ENCODE measurements around the gene PTGIS. TPM values are rescaled to one million over a fixed set of nuclear protein-coding genes. Genes with fewer than 3 reads are reported as not detected.

Gene PTGIS
- total and polyA plus RNA-seq, 2 donors (not counting 1 experiment from before 2014, with no cell fraction given), result not detected

DNA sequence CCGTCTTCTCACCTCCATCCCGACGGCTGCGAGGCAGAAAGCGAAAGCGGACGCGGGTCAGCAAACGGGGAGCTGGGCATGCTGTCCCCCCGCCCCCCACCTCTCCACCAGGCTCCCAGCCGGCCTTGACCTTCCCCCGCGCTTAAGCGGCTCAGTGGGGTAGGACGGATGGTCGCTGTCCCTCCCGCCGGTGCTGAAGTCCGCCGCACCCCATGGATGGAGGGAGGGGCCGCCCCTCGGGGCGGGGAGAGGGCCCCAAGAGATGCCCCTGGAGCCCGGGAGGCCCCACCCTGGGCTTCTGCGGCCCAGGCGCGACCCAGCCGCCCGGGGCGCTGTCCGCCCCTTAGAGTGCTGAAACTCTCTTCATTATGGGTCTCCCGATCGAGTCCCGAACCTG, 85.3 kb downstream of the PTGIS start, which contains the start of gene KCNB1:
Gene KCNB1, minus strand, starts transcription at position 48 of the 397 bp plus-strand sequence. CDS start 188 bp downstream, outside the sequence.
- ChIA-PET CTCF (no interaction called here), POLR2A (no interaction called here)
- Histone ChIP-seq H3K4me3 (ENCODE audit: control extremely low read depth in 1 of 5, extremely low read depth in 1 of 5, insufficient read depth in 1 of 5, low read depth in 2 of 5, low read length in 4 of 5) (no peak within 1 kb of the TSS), H3K4me2 (replicated peaks; ENCODE audit: low read depth, low read length, poor library complexity, severe bottlenecking) (peak within 1 kb of the TSS; percentile 74), H3K36me3 (replicated peaks in 1 of 2; ENCODE audit: control extremely low read depth in 1 of 2, control insufficient read depth in 1 of 2, extremely low read depth in 1 of 2, insufficient read depth in 2 of 2, low read length in 1 of 2) (no peaks in the 10 kb centered on the region), H2AFZ (ENCODE audit: insufficient read depth, low read depth, low read length, poor library complexity, severe bottlenecking) (no peak within 1 kb of the TSS), H3K27ac (ENCODE audit: low read length in 2 of 2) (no peak within 1 kb of the TSS), H3K79me2 (ENCODE audit: control insufficient read depth, insufficient read depth, low read length) (no peaks in the 10 kb centered on the region), H3K27me3 (replicated peaks in 1 of 4; ENCODE audit: control extremely low read depth in 1 of 4, control insufficient read depth in 3 of 4, insufficient read depth in 4 of 4, low read length in 3 of 4) (peaks cover 0 to 52% (median 30%) of the 10 kb centered on the region in 4 experiments), H3K9ac (ENCODE audit: low read length) (no peak within 1 kb of the TSS), H3K4me1 (ENCODE audit: control insufficient read depth in 2 of 2, insufficient read depth in 2 of 2, low read length in 2 of 2) (peaks cover 9 to 10% of the 10 kb centered on the region in 2 donors), H4K20me1 (ENCODE audit: control insufficient read depth, insufficient read depth, low read length, poor library complexity, severe bottlenecking) (no peaks in the 10 kb centered on the region), H3K9me3 (ENCODE audit: control extremely low read depth in 1 of 3, control insufficient read depth in 2 of 3, insufficient read depth in 1 of 3, low read length in 2 of 3) (peaks cover 0 to 20% (median 0%) of the 10 kb centered on the region in 3 donors)
- no peak within 1 kb of the TSS for H3K4me3 Mint-ChIP-seq
- H3K9me3 Mint-ChIP-seq (ENCODE audit: insufficient read depth), result no peaks in the 10 kb centered on the region
- no peak within 1 kb of the TSS for H3K27ac Mint-ChIP-seq
- ATAC-seq (ENCODE audit: low read depth) (no peak), DNase-seq (peak; percentile 43)
- intact Hi-C loops (cut with micrococcal nuclease), result no loop called here
- WGBS (ENCODE audit: insufficient coverage), result 8% methylated on average over 31 of the region's 34 CpGs
- H3K4me1 Mint-ChIP-seq, result peaks cover 6% of the 10 kb centered on the region
- no peak for TF ChIP-seq EZH2 (IDR thresholded peaks at IDR 0.05; ENCODE audit: borderline replicate concordance, insufficient read depth, low read depth, low read length, poor library complexity, severe bottlenecking)
- TF ChIP-seq, protein P1, sequence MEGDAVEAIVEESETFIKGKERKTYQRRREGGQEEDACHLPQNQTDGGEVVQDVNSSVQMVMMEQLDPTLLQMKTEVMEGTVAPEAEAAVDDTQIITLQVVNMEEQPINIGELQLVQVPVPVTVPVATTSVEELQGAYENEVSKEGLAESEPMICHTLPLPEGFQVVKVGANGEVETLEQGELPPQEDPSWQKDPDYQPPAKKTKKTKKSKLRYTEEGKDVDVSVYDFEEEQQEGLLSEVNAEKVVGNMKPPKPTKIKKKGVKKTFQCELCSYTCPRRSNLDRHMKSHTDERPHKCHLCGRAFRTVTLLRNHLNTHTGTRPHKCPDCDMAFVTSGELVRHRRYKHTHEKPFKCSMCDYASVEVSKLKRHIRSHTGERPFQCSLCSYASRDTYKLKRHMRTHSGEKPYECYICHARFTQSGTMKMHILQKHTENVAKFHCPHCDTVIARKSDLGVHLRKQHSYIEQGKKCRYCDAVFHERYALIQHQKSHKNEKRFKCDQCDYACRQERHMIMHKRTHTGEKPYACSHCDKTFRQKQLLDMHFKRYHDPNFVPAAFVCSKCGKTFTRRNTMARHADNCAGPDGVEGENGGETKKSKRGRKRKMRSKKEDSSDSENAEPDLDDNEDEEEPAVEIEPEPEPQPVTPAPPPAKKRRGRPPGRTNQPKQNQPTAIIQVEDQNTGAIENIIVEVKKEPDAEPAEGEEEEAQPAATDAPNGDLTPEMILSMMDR (IDR thresholded peaks at IDR 0.05), result no peak
- peaks cover 75% of the 10 kb centered on the region for H3K27me3 Mint-ChIP-seq

DNA sequence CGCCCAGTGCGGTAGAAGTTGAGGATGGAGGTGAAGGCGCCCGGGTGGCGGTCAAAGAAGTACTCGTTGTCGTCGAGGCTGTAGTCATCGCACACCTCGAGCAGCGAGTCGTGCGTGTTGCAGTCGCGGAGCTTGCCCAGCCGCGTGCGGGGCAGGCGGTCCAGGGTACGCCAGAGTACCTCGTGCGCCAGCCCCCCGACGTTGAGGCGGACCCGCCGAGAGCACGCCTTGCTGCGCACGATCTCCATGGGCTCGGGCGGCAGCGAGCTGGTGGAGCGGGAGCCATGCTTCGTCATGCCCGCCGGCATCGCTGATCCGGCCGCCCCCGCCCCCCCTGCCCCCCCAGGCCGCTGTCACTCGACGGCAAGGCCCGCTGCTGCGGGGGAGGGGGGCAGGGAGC, 85.8 kb downstream of the PTGIS start:
- no peaks in the 10 kb centered on the region for H4K20me1 ChIP-seq (ENCODE audit: control insufficient read depth, insufficient read depth, low read length, poor library complexity, severe bottlenecking)
- TF ChIP-seq EZH2 (IDR thresholded peaks at IDR 0.05; ENCODE audit: borderline replicate concordance, insufficient read depth, low read depth, low read length, poor library complexity, severe bottlenecking), result no peak
- TF ChIP-seq, protein P1 (IDR thresholded peaks at IDR 0.05), result no peak
- peaks cover 71% of the 10 kb centered on the region for H3K27me3 Mint-ChIP-seq
- H3K4me1 ChIP-seq (ENCODE audit: control insufficient read depth in 2 of 2, insufficient read depth in 2 of 2, low read length in 2 of 2), result peaks cover 9 to 10% of the 10 kb centered on the region in 2 donors
- no peak for ATAC-seq (ENCODE audit: low read depth)
- peaks cover 0 to 25% (median 0%) of the 10 kb centered on the region in 3 donors for H3K9me3 ChIP-seq (ENCODE audit: control extremely low read depth in 1 of 3, control insufficient read depth in 2 of 3, insufficient read depth in 1 of 3, low read length in 2 of 3)
- H3K79me2 ChIP-seq (ENCODE audit: control insufficient read depth, insufficient read depth, low read length), result no peaks in the 10 kb centered on the region
- no peaks in the 10 kb centered on the region for H3K36me3 ChIP-seq (replicated peaks in 1 of 2; ENCODE audit: control extremely low read depth in 1 of 2, control insufficient read depth in 1 of 2, extremely low read depth in 1 of 2, insufficient read depth in 2 of 2, low read length in 1 of 2)
- H3K4me1 Mint-ChIP-seq, result peaks cover 6% of the 10 kb centered on the region
- H3K9ac ChIP-seq (ENCODE audit: low read length), result no peak overlapping the region
- intact Hi-C loops (cut with micrococcal nuclease), result no loop called here
- WGBS (ENCODE audit: insufficient coverage), result 72% methylated on average over 39 of the region's 46 CpGs
- no peak overlapping the region for H3K4me3 ChIP-seq (ENCODE audit: control extremely low read depth in 1 of 5, extremely low read depth in 1 of 5, insufficient read depth in 1 of 5, low read depth in 2 of 5, low read length in 4 of 5)
- CTCF ChIA-PET, result no interaction called here
- no peak overlapping the region for H2AFZ ChIP-seq (ENCODE audit: insufficient read depth, low read depth, low read length, poor library complexity, severe bottlenecking)
- H3K9me3 Mint-ChIP-seq (ENCODE audit: insufficient read depth), result no peaks in the 10 kb centered on the region
- POLR2A ChIA-PET, result no interaction called here
- no peak overlapping the region for H3K27ac ChIP-seq (ENCODE audit: low read length in 2 of 2)
- peaks cover 0 to 52% (median 29%) of the 10 kb centered on the region in 4 experiments for H3K27me3 ChIP-seq (replicated peaks in 1 of 4; ENCODE audit: control extremely low read depth in 1 of 4, control insufficient read depth in 3 of 4, insufficient read depth in 4 of 4, low read length in 3 of 4)
- no peak overlapping the region for H3K4me2 ChIP-seq (replicated peaks; ENCODE audit: low read depth, low read length, poor library complexity, severe bottlenecking)
- no peak for DNase-seq
- no peak overlapping the region for H3K4me3 Mint-ChIP-seq
- no peak overlapping the region for H3K27ac Mint-ChIP-seq
